ENCODE measurements around the gene MXRA7.

GRCh38 chr17:76670718-76671122 lies 40.0 kb downstream of the MXRA7 start:
- TF ChIP-seq EZH2phosphoT487 (IDR thresholded peaks at IDR 0.05; ENCODE audit: insufficient read depth, low read depth) (no peak), EZH2 (IDR thresholded peaks at IDR 0.05; ENCODE audit: insufficient read depth, poor library complexity, severe bottlenecking) (no peak)
